ENCODE data around the gene CHAF1A.

DNA sequence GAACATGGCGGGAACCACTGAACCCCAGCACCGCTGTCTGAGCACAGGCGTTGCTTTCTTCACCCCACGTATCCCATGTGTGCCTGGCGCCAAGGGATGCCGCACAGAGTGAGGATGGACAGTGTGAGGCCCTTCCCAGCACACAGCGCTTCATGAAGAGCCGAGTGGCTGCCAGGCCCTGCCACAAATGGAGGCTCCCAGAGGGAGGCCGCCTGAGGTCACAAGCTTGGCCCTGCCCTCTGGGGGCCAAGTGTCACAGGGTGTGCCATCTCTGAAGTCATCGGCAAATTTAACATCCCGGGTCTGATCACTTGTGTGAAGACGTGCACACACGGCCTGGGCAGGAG, 34.7 kb upstream of the CHAF1A start:
- TF ChIP-seq, protein P1, sequence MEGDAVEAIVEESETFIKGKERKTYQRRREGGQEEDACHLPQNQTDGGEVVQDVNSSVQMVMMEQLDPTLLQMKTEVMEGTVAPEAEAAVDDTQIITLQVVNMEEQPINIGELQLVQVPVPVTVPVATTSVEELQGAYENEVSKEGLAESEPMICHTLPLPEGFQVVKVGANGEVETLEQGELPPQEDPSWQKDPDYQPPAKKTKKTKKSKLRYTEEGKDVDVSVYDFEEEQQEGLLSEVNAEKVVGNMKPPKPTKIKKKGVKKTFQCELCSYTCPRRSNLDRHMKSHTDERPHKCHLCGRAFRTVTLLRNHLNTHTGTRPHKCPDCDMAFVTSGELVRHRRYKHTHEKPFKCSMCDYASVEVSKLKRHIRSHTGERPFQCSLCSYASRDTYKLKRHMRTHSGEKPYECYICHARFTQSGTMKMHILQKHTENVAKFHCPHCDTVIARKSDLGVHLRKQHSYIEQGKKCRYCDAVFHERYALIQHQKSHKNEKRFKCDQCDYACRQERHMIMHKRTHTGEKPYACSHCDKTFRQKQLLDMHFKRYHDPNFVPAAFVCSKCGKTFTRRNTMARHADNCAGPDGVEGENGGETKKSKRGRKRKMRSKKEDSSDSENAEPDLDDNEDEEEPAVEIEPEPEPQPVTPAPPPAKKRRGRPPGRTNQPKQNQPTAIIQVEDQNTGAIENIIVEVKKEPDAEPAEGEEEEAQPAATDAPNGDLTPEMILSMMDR (conservative IDR thresholded peaks at IDR 0.05; ENCODE audit: low read length): no peak
- no peak for TF ChIP-seq EZH2phosphoT487 (IDR thresholded peaks at IDR 0.05; ENCODE audit: borderline replicate concordance)
